Uterus (tissue), 4 donors: ENCODE results near the gene RHBDL2. TPM values are rescaled to one million over a fixed set of nuclear protein-coding genes. Genes with fewer than 3 reads are reported as not detected.
"Not testable (repeated sequence)": the region's sequence is repeated elsewhere in the genome, so short reads cannot be mapped to it uniquely, and the experiment has no call there.

Source experiments
- DNase-seq, 2 donors: peaks; one replicate each; pipeline ENCODE4 v3.0.0-alpha.2; 2019 to 2020
- H3K27ac ChIP-seq, 2 donors: fragments of 200-600 bp; sonication (generic); 1 replicate in 1 of 2; 2 replicates in 1 of 2; pipeline ENCODE4 v1.5.1; 2016 to 2018
- H3K27me3 ChIP-seq, 2 donors: fragments of 200-600 bp; sonication (generic); one replicate each; pipeline ENCODE4 v1.5.1; 2018 to 2019; ENCODE audit warnings: control low read depth in 1 of 2
- H3K36me3 ChIP-seq, 2 donors: fragments of 200-600 bp; sonication (generic); one replicate each; pipeline ENCODE4 v1.5.1; 2019; ENCODE audit warnings: control low read depth in 1 of 2
- H3K4me1 ChIP-seq, 2 donors: fragments of 200-600 bp; sonication (generic); one replicate each; pipeline ENCODE4 v1.5.1; 2018 to 2019; ENCODE audit warnings: control low read depth in 1 of 2
- H3K4me3 ChIP-seq, 2 donors: fragments of 200-600 bp; sonication (generic); 1 replicate in 1 of 2; 2 replicates in 1 of 2; pipeline ENCODE4 v1.5.1; 2018 to 2019; ENCODE audit warnings: mild to moderate bottlenecking in 1 of 2
- H3K9me3 ChIP-seq, 2 donors: fragments of 200-600 bp; sonication (generic); one replicate each; pipeline ENCODE4 v1.5.1; 2019; ENCODE audit warnings: control low read depth in 1 of 2
- CTCF ChIP-seq, 4 experiments: fragments of 200-600 bp in 2 of 4; fragments of 450-650 bp in 2 of 4; sonication (generic) in 2 of 4; IDR thresholded peaks; one replicate each; pipeline ENCODE4 v1.5.1; 2016 to 2019; ENCODE audit warnings: antibody characterized with exemption in 4 of 4, mild to moderate bottlenecking in 2 of 4, moderate library complexity in 1 of 4
- POLR2A ChIP-seq, 2 donors: fragments of 450-650 bp; IDR thresholded peaks; one replicate each; pipeline ENCODE4 v1.6.1; 2016; ENCODE audit warnings: antibody characterized with exemption in 2 of 2, mild to moderate bottlenecking in 1 of 2, moderate library complexity in 1 of 2
- intact Hi-C: fragments of 100-400 bp; cut with DNase I; formaldehyde crosslinking; loops from one replicate; pipeline ENCODE4 v1.15.1; 2023; ENCODE audit warnings: low total_unique reads
- small RNA-seq: library from RNA; depleted of rRNA; stranded (forward); fragments of <200 nt; gene quantifications from one replicate; pipeline ENCODE3, GENCODE V24; 2016
- total RNA-seq, 4 donors: library from RNA; depleted of rRNA in 3 of 4; stranded (reverse); fragments of >200 nt in 3 of 4; gene quantifications; one replicate each; pipeline versions ENCODE4 v1.1.0 to v1.2.4, GENCODE V29; 2014 to 2023
- donor health status: DM: yes; HTN: yes; CAD: no.

Gene RHBDL2
- total RNA-seq, 4 donors from 2014 or later = 1.2 TPM; not detected in 3

- Histone ChIP-seq H3K27me3 (no peaks in the 10 kb centered on the region), H3K27ac (no peak overlapping the region), H3K4me1 (no peaks in the 10 kb centered on the region), H3K4me3 (no peak overlapping the region), H3K9me3 (no peaks in the 10 kb centered on the region), H3K36me3 (no peaks in the 10 kb centered on the region)
- TF ChIP-seq POLR2A (IDR thresholded peaks at IDR 0.05) (no peak), CTCF (IDR thresholded peaks at IDR 0.05) (no peak)
- DNase-seq = no peak
- intact Hi-C loops = no loop called here
Observed at GRCh38 chr1:38839363-38839762, 102.3 kb downstream of the RHBDL2 start.

- H3K27ac ChIP-seq, DNase-seq, H3K4me3 ChIP-seq, H3K36me3 ChIP-seq, H3K27me3 ChIP-seq, H3K4me1 ChIP-seq, H3K9me3 ChIP-seq, intact Hi-C loops: not testable (repeated sequence)
Observed at GRCh38 chr1:38836316-38836715, 105.3 kb downstream of the RHBDL2 start.

Small RNA genes within 50 kb of the gene (small RNA-seq; reads per million reads assigned to genes)
- gene GJA9-MYCBP = not detected
- gene RF00019 = not detected
- gene RNU6-605P = not detected

Other genes with a start within 250 kb of the RHBDL2 start
- gene RRAGC, start 82.1 kb downstream of the RHBDL2 start, total RNA-seq = 10 to 100 TPM in 3 of 4 donors, 1 to 10 TPM in 1; 7.2 to 29.5 (median 20.4) TPM
- 10 to 100 TPM; 10.7 to 38.7 (median 17.7) TPM for gene MYCBP, start 68.5 kb downstream of the RHBDL2 start, total RNA-seq
- not detected for gene GJA9, start 60.2 kb downstream of the RHBDL2 start, total RNA-seq
- gene AKIRIN1, start 49.4 kb upstream of the RHBDL2 start, total RNA-seq = 10 to 100 TPM; 17.4 to 71.8 (median 53.4) TPM
- 100 to 1,000 TPM; 122 to 659 (median 361) TPM for gene NDUFS5, start 84.5 kb upstream of the RHBDL2 start, total RNA-seq